Pons (tissue), 1 donor: ENCODE results near the gene GNAO1.

Experiments
- DNase-seq: peaks from one replicate; pipeline ENCODE4 v3.0.0-alpha.2; 2016; ENCODE audit warnings: low spot score

GNAO1 gene

DNA sequence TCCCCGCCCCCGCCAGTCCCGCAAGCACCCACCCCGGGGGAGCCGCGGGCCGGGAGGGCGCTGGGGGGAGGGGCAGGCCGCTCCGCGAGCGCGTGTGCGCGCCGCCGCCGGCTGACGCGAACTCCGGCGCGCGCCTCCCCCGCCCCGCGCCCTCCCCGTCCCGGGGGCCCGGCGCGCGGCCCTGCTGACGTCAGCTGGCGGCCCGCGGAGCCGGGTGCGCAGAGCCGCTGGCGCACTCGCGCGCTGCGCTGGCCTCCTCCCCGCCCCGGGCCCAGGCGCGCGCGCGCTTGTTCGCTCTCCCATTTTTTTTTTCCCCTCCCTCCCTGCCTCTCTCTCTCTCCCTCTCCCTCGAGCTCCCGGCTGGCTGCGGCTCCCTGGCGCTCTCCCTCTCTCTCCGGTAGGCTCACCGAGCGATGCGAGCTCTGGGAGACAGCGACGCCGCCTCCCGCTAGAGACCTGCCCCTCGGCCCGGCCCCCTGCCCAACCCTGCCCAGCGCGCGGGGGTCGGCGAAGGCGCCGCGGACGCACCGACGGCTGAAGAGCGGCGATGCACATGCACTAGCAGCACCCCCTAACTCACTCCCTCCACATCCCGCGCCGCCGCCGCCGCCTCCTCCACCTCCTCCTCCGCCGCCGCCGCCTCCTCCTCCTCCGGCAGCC is at the start of gene GNAO1:
Gene GNAO1, plus strand, starts transcription at position 334 of the 660 bp plus-strand sequence. CDS start 747 bp downstream, outside the sequence.
- DNase-seq: peak; percentile 87

DNA sequence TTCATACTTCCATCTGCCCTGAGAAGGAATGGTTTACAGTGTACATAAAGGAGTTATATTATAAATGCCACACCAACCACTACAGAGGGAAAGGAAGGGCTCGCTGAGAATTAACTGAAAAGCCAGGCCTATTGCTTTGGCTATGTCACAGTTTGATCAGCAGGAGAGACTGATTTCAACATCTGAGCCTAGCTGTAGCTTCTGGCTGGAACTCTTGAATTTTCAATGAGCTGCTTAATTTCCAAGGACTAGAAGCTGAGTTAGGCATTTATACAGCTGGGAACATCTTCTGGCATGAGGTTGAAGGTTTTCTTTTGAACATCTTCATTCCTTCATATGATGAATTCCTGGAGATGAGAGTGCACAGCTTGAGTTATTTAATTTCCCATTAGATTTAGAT is 47.6 kb upstream of the GNAO1 start:
- DNase-seq: peak; percentile 13

DNA sequence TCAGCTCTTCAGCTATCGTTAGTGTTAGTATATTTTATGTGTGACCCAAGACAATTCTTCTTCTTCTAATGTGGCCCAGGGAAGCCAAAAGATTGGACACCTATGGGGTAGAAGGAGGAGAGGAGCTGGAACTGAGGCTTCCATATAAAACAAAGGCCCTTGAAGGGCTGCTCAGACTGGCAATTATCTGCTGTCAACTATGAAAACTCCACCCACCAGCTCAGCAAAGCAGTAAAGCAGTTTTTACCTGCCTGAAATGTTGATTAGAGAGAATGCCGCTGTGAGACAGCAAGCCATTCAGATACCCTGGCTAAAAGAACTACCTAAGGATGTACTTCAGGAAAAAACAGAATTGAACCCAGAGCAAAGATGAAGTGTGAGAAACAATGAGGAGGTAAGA is 45.9 kb upstream of the GNAO1 start:
- no peak for DNase-seq

DNA sequence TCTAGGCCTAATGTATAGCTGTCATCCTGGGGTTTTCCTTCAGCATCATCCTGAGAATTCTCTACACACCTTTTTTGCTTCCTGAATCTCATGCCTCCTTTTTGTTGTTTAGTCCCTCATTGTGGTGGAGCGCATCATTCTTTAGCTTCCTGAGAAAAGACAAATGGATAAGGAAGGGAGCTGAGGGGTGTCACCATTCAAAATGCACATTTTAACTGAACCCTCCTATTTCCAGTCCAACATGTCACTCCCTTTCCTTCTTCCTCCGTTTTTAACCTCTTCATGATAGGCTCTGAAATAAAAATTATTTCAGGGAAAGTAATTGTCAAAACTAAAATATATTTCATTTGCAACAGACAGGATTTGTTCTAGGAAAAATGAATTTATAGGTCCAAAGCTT is 39.7 kb upstream of the GNAO1 start:
- no peak for DNase-seq

DNA sequence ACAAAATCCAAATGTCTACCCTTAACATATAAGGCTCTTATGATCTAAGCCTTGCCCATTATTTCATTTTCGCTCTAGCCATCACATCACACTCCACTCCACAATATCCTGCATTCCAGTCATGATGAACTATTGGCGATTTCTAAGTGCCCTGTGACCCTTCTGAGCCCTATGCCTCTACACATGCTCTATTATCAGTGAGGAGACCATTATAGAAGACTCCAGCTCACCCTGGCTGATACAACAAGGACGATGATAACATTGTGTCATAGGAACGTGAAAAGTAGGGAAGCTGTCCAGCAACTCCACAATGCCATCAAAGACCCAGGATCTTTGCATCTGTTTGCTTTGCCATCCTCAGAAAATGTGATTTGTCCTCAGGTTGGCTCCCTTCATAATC is 29.6 kb upstream of the GNAO1 start:
- DNase-seq: no peak

DNA sequence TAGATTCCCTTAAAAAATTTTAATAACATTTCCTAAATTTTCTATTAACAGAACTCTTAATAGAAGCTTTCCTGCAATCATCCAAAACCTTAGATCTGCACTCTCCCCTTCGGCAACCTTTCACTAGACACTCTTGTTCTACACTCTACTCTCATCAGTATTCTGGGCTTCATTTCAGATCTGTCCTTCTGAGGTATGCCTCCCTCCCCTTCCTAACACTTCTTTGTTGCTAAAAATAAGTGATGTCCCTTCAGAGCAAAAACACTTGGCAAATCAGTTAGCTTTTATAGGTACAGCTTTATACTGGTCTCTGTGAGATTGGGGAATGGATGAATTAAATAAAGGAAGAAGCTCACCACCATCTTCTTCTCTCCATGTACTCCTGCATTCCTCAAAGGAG is 28.2 kb upstream of the GNAO1 start:
- DNase-seq: no peak

DNA sequence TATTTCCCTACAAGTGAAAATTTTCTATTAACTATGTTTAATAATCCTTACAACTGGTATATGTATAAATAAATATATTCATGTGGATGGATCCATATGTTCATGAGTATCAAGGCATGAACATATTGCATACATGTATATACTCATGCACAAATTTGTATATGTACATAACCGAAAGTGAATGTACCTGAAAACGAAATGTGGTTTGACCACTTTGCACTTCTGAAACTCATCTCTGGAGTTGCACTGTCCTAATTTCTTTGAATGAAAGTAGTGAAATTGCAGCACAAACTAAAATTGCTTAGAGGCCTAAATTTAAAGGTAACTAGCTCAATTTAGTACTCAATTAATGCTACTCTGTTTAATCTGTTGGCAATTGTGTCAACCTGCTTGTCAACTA is 27.4 kb upstream of the GNAO1 start:
- no peak for DNase-seq

DNA sequence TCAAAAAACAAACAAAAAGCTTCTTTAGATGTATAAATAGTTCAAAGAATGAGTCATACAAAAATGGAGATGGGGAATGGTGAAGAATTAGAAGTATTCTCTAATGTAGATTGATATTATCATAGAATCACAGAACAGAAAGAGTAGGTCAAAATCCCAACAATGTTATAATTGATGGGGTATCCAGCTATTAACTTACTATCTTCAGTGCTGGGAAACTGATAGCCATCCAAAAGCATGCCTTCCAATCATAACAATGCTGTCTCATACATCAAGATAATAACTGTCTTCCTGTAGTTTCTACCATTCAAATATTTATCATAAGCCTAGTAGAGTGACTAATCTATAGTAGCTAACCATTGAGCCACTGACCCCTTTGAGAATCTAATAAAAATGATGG is 26.7 kb upstream of the GNAO1 start:
- no peak for DNase-seq

DNA sequence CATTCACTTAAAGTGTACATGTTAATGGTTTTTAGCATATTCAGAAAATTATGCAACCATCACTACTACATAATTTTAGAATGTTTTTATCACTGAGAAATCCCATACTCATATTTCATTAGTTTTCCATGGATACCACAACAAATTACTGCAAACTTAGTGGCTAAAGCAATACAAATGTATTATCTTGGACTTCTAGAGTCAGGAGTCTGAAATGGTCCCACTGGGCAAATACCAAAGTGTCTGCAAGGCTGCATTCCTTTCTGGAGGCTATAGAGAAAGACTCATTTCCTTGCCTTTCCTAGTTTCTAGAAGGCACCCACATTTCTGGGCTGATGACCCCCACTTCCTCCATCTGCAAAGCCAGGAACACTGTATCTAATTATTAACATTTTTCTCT is 16.9 kb upstream of the GNAO1 start:
- no peak for DNase-seq

DNA sequence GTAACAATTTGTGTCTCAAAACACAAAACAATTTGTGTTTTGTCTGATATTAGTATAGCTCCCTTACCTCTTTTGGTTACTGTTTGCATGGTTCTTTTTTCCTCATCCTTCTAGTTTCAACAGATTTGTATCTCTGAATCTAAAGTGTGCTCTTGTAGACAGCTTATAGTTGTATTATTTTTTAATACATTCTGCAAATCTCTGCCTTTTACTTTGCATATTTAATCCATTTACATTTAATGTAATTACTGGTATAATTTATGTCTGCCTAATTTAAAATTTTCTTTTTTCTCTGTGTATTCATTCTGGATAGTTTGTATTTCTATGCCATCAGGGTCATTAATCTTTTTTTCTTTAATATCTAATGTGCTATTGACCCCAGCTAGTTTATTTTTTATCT is 9.9 kb upstream of the GNAO1 start:
- no peak for DNase-seq

DNA sequence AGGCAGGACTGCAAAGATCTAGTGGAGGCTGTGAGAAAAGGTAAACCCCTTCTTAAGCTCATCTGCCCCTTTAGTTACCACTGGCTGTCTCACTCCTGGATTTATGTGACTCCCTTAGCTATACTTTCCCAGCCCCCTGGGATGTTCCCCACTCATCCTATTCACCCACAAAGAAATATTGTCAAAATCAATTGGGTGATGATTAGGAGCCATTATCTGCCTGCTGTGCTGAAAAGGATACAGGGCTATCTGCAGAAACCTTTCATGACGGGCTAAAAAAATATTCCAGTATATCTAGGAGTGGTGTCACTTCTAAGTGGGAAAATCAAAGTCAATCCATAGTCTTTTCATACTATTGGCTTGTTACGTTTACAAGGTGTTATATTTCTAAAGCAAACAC is 8.0 kb upstream of the GNAO1 start:
- no peak for DNase-seq

DNA sequence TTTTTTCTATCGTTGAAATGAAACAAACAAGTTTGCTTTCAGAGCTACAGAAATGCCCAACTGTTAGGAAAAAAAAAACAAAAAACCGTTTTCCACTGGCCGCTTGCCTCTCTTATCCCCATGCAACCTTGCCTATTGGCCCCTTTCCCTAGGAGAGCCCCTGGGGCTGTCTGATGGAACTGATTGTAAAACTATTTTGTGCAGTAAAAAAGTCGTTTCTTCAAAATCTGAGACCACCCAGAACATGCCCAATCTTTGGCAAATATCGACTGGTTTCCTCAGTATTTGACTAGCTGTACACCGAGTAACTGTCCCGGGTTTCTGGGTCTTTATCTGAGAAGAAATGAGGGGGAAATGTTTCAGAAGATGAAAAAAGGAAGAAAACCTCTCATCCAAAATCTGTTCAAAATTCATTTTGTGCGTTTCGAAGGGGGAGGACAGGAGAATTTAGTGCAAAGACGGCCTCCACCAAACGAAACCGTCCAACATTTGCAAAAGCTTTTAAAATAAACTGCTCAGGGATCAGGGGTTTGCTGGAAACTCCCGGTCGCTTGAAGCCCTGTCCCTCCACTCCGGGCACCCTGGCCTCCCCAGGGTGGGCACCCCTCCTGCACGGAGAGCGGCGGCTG is 1.1 kb upstream of the GNAO1 start:
- DNase-seq: peak; percentile 56

DNA sequence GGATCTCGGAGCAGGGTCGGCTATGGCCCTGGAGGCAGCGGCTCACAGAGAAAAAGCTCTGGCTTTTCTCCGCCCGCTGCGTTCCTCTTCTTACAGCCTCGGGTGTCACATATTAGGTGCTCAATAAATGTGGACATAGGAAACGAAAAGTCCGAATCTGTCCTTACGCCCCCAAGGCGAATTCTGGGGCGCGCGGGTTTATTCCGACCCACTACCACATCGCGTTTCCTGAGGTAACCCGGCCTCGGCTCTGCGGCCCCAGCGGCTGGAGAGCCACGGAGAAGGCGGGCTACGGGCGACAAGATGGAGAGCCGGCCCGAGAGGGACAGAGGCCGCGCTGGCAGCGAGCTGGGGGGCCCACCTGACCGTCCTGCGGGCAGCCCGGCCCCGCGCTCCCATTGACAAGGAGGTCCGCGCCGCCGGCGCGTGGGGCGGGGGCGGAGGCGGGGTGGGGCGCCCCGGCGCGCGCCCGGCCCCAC is 573 bp upstream of the GNAO1 start:
- no peak for DNase-seq

DNA sequence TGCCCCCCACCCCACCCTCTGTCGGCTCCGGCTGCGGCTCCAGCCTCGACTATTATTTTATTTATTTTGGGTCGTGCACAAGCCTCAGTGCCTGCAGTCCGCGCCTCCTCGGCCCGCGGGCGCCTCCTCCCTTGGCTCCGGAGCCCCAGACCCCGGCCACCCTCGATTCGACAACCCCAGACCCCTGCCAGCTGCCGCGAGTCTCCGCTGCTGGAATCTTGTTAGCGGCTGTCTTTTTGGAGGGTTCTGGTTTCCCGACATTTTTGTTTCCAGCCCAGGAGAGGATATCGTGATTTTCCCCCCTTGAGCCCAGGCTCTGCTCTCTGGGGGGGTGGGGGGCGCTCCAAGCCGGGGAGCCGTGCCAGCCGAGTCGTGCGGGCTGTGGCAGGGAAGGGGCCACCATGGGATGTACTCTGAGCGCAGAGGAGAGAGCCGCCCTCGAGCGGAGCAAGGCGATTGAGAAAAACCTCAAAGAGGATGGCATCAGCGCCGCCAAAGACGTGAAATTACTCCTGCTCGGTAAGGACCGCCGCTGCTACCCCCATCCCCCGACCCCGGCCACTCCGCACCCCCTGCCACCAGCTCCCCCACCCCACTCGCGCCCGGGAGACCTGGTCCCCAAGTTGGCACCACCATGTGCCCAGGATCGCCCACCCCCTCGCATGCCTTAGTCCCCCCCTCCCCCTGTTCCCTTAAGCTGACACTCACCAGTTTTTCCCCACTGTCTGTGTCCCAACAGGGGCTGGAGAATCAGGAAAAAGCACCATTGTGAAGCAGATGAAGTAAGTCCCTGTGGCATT is 746 bp downstream of the GNAO1 start:
- DNase-seq: peak; percentile 56

DNA sequence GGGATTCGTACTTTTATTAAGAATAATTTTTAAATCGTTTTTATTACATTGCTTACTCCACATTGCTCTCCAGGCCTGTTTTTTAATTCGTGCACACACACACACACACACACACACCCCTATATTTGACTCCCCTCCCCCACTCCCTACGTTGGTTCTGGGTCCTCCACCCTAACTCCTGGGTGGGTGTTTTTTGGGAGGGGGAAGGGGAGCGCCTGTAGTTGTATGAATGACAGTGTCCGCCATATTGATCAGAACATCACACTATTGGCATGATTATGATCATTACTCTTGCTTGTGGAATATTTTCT is 1.3 kb downstream of the GNAO1 start:
- no peak for DNase-seq

DNA sequence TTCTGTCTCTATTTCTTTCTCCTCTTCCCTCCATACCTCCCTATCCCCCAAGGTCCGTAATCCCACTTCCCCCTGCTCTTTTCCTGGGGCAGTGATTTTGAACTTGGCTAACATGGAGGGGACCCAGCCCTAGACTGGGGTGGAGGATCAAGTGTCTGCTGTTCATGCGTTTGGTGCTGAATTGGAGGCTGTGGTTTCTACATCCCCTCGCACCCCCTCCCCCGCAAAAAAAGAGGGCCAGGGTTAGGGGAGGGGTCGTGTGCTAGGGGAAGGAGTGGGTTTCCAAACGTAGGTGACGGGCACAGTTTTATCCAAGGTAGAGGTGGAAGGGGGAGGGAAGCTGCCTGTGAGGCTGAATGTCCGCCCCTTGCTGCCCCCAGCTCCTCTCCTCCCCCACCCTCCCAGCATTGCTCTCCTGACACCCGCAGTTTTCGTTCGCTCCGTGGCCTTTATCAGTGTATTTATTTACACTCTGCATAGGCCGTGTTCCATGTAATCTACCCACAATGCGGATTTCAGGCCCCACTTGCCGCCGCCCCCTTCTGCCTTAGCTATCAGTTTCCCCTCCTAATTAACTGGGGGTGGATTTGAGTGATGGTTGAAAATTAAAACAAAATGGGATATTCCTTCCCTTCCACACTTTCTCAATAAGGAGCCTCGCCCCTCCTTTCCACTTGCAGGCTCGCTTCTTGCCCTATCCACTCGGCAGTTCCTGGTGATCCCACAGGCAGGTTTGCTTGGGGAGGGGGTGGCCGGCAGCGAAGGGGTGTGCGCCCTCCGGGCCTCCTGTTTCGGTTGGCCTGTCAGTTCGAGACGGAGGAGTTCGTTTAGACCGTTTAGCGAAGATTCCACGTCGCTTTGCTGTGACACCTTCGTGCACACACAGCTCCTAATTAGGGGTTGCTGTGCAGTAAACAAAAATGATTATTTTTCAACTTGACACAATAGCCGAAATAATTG is 2.0 kb downstream of the GNAO1 start:
- DNase-seq: no peak

DNA sequence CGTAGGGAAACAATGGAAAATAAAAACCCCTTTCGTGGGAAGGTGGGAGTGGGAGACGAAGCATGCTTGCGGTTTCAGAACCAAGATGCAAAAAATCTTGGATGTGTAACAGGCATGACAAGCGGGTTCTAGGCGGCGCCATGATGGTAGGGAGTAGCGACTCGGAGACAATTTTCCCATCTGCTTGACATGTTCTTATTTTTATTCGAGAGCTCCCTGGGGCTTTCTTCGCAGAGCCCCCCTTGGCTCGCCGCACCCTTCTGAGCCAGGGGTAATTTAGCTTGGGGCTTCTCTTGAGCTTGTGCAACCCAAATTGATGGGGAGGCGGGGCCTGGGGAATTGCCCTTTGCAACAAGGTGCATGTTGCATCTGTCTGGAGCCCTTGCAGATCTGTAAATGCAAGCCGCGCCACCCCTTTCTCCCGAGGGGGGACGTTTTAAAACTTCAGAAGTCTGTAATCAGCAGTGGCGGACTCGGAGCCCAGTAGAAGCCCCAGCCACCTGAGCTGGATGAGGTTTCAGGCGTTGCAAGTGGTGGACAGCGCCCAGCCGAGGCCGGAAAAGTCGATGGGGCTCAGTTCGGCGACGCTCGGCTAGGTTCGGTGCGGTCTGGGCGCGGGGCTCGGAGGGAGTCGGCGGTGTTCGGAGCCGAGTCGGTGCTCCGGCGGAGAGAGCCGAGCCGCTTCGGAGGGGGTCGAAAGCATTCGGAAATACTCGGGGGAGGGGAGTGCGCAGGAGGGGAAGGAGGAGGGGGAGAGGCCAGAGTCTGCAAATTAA is 2.9 kb downstream of the GNAO1 start:
- peak; percentile 83 for DNase-seq

DNA sequence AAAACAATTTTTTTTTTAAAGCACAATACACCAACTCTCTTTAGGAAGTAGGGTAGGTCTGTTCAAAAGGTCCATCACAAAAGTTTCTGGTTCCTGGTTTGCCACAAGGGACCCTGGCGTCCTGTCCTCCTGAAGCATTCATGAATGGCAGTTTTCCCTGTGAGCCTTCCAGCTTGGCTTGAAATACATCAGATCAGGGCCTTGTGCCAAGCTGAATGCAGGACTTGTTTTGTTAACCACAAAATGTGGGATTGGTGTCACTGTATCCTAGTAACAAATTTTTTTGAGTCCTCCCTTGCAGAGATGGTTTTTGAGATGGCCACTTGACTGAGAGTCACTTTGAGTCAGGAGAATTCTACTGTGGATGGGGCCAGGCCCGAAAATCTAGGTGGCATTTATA is 3.9 kb downstream of the GNAO1 start:
- DNase-seq: peak; percentile 91

DNA sequence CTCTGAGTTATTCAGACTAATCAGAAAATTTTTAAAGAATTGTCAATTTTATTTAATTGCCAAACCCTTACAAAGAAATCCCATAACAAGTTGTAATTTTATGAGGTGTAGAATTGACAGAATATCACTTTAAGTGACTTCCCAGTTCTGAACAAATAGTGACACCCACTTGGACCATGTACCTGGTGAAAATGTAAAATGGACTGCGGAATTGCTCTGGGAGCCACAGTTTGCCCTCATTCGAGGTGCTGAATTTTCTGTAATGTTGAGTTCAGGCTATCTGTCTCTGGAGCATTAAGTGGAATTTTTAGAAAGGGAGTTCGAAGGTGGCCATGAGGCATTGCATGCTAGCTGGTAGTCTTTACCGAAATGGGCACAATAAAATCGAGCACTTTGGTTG is 5.1 kb downstream of the GNAO1 start:
- DNase-seq: no peak

DNA sequence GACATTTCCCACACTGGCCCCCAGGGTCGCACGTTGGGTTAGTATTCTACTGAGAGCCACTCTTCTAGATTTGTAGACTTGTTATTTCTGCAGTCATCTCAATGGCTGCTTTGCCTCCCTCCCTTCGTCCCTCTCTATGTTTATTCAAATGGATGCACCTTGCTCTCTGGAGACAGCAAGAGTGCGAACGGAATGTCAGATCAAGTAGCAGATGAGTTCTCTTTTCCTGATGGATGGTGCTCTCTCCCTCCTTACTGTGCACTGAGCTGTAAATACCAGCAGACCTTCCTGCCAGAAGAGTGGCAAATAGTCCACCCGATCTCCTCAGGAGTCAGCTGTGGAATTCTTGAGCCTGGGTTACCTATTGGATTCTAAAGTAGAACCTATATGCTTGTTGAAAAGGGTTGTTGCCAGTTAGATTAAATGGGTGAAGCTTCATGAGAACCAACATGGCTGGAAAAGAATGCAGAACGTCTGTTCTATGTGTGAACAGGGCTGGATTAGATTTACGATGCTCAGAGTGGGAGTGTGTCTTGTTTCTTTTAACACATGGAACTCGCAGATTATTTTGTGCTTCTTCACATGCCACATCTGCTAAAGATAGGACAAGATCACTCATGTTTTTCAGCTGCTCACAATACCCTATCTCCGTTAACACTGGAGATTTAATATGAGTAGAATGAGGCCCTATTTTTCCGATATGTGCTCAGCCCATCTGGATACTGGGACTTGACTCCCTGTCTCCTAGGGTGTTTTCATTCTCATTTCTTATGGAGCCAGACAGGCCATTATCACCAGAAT is 6.1 kb downstream of the GNAO1 start:
- no peak for DNase-seq
